ENCODE results near the gene ADAMTS13.

The ADAMTS13 gene

DNA sequence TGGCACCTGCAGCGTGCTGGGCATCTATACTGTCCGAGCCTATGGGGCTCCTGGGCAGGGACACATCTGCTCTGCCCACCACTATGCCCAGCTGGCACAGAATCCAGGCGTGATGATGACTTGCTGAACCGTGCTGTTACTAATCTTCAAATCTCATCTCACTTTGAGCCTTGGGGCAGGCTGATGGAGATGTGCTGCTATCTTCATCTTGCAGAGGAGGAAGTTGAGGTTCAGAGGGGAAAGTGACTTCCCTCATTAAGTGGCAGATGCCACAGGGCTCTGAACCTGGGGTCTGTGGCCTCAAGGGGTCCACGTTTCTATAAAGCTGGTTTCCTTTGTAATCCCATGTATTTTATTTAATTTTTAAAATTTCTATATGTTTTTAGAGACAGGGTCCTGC lies 52.0 kb downstream of the ADAMTS13 start:
- no peak for DNase-seq

DNA sequence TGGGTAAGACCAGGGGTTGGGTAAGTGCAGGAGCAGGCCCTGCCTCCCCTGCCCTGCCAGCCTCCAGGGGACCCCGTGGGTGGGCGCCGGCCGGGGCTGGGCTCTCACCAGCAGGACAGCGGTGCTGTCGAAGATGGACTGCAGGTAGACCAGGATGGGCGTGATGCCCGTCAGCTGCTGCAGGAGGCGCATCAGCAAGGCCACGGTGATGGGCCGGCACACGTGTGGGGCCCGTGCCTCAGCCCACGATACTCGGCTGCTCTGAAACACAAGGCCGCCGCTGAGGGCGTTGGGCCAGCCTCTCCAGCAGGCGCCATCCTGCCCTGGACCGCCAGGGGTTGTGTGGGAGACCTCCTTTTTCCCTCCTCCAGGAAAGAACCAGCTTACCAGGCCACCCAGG lies 52.7 kb downstream of the ADAMTS13 start:
- no peak for DNase-seq

- no peak for DNase-seq
These were observed 53.3 kb downstream of the ADAMTS13 start for GRCh38 chr9:133475292-133476012.

DNA sequence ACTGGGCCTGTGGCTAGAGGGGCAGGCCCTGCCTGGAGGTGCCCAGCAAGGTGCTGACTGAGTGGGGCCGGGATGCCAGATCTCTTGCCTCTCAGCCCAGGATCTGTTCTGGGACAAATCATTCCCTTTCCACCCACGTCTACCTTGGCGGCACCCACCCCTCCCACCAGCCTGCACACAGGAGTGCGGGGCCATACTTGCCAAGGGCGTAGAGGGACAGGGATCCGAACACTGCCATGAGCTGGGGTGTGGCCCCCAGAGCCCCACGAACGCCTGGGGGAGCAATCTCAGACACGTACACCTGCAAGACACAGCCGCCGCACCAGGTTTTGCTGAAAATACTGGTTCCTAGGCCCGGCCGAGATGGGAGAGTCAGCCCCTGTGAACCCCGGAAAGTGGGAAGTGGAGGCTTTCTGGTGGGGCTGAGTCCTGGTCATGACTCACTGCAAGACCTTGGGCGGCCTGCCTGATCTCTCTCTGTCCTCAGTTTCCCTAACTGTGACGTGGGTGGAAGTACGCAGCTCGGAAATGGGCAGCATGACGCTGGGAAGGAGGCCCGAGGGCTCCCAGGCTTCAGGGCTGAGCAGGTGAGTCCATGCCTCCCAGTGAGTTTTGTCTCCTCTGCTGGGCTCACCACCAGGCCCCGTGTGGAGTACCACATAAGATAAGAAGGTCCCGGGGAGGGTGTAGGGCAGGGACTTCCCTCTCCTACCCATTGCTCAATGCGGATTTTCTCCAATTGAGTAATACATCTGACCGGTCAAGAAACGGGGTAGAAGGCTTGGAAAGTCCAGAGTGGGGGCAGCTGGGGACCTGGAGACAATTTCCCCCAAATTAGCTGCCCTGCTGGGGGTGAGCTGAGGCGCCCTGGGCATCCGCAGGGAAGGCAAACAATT lies 54.1 kb downstream of the ADAMTS13 start:
- no peak for DNase-seq

GRCh38 chr9:133476941-133477340 lies 54.8 kb downstream of the ADAMTS13 start:
- DNase-seq, result no peak

- DNase-seq, result no peak
These were observed 55.3 kb downstream of the ADAMTS13 start for GRCh38 chr9:133477461-133477860.

DNA sequence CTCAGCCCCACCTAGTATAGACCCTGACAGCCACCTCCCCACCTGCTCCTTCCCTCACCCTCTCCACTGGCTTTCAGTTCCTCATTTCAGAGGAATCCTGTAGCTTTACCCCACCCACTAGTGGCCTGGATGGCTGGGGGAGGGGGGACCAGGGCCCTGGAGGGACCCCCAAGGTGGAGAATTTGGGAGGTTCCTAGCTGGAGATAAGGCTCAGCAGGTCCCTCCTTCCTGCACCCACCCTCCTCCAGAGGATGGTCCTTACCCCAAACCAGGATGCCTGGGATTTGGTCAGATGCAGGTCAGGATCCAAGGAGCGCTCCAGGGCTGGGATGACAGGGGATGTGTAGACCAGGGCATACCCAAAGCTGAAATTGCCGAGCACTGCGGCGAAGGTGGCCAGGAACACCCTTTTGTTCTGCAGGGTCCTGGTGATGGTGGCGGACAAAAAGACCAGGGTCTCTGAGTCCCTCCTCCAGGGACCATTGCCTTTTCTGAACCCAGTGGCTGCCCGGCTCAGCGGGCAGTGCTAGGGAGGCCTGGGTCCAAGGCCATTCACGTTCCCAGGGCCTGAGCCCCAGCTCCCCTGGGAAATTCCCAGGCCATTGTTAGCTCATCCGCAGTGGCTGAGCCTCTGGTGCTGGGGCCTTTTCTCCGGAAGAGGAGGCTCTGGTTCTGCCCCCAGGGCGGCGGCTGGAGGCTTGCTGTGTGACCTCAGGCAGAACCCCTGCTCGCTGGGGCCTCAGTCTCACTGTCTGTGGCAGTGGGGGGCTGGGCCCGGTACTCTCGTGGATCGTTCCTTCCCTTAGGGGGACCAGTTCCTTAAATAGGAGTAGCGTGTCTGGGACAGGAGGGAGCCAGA lies 56.1 kb downstream of the ADAMTS13 start:
- peak; percentile 41 for DNase-seq

DNA sequence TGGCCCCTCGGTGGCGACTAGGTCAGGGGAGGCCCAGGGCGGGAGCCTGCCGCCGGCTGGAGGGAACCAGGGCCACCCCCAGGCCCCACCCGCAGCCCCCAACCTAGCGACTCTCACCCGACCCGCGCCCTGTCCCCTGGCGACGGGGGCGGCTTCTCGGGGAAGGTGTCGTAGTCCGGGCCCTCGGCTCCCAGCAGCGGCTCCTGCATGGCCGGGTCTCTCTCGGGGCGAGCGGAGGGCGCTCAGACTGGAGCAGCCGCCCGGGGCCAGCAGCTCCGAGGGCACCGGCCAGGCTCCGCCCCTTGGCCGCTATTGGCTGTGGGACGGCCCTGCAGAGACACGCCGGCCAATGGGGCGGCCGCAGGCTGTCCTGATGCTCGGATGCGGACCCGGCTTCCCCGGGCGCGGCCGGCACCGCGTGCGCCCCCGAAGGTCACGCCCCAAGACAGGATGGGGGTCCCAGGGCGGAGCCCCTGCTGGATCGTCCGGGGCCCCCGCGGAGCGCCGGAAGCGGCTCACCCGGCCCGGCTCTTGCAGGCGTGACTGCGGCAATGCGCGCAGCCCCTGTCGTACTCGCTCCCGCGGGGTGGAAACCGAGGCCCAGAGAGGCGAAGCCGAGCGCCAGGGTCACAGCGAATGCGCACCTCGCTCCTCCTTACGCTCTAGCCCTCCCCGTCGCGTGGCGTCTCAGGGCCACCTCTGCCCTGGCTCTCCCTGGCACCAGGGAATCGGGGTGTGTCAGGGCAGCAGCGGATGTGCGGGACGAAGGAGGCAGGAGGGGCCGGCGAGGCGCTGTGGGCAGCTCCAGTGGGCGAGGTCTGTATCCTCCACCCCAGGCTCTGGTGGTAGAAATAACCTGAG lies 56.9 kb downstream of the ADAMTS13 start, which contains the start of gene SLC2A6:
SLC2A6 (minus strand) TSS at position 249 of the 861 bp plus-strand sequence; CDS start at position 209, 40 bp downstream.
- DNase-seq, result peak; percentile 87

DNA sequence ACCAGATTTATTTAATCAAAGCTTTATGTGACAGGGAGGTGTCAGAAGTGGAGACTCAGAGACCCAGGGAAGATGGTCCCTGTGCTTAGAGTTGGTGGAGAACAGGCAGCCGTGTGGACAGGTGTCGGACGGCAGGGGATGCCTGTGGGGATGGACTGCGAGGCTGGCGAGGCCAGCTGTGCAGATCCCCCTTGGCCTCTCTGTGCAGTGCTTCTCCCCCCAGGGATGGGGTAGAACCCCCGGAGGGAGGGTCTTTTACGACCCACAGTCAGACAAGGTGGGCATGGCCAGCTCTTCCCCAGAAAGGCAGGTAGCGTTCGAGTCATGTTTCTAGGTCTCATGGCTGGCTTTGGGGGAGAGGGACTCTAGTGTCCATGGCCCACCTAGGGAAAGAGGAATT lies 61.4 kb downstream of the ADAMTS13 start:
- DNase-seq, result no peak

- DNase-seq, result no peak
These were observed 62.7 kb downstream of the ADAMTS13 start for GRCh38 chr9:133484671-133485437.

DNA sequence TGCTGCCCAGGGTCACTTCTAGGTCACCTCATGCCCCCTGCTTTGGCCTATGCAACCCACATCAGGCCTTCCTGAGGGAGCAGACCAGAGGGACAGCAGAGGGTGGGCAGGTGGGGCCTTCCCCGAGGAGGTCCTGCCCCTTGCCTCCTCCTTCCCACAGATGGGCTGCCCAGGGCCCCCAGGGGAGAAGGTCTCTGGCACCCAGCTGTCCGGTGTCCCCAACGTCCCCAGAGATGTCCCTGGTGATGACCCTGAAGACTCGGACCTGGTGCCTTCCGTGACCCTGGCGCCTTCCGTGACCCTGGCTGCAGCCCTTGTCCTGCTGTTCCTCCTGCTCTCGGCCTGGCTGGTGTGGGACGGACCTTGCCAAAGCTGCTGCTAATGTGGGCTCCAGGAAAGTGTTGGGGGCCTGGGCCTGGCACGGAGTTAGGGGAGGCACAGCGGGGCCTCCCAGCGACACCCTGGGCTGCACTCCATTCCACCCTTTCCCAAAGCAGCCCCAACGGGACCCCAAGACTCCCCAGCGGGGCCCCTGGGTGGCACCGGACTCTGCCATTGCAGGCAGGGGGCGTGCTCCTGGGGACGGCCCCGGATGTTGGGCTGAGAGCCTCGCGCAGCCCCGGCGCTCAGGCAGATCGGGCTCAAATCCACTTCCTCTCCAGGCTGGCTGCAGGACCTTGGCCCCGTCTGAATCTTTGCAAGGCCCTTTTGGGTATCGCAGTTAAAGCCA lies 63.5 kb downstream of the ADAMTS13 start:
- DNase-seq, result peak; percentile 45

DNA sequence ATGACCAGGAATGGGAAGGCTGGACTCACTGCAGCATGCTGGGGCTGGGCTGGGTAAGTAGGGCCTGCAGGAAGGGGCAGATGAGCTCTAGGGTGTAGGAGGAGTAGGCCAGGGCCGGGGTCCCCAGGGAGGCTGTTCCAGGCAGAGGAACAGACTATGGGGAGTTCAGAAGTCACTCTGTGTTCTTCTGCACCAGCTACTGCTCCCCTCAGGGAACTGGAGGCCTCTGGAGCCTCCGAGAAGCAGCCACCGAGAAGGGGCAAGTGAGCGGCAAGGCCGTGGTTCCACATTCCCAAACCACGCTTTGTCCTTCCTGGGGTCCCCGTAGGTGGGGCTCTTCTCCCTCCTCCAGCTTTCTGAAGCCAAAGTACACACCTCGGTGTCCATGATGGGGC lies 65.2 kb downstream of the ADAMTS13 start:
- DNase-seq, result no peak

DNA sequence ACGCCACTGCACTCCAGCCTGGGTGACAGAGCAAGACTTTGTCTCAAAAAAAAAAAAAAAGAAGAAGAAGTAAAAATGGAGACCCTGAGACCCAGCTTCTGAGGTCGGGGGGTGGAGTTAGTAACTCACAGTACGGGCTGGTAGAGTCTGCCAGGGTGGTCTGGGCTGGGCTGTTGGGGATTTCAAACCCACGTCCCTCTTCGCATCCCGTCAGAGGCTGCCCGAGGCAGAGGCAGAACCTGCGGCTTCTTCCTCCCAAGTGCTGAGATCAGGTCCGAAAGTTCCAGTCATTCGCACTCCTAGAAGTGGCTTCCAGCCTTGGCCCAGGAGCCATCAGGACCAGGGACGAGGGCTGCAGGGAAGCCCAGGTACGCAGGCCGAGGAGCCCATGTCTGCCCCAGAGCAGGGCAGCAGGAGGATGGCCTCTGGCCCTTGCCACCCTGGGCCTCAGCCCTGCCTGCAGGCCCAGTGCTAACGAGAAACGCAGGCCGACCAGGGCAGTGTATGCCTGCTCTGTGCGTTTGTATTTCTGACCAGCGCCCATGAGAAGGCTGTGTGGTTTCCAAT lies 66.6 kb downstream of the ADAMTS13 start:
- DNase-seq, result no peak

GRCh38 chr9:133489253-133490190 lies 67.4 kb downstream of the ADAMTS13 start:
- DNase-seq, result no peak

- no peak for DNase-seq
These were observed 68.1 kb downstream of the ADAMTS13 start for GRCh38 chr9:133490201-133490681.

GRCh38 chr9:133490865-133491655 lies 68.9 kb downstream of the ADAMTS13 start:
- no peak for DNase-seq

DNA sequence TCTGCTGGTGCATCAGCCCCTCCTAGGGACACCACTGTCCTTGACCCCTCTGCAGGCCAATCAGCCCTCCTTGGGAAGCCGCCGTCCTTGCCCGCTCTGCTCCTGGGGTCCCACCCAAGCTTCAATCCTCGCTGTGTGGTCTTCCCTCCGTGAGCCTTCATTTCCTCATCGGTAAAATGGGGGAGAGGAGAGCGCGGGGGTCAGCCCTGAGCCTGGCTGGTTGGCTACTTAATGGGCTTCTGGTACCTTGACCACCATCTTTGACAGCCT lies 69.4 kb downstream of the ADAMTS13 start:
- DNase-seq, result no peak
